IPS DF 6.9 (cell line): ENCODE measurements around the gene GRAP2.

Experiments
- DNase-seq: peaks from one replicate; pipeline ENCODE4 v3.0.0-alpha.2; 2013; ENCODE audit warnings: low read depth, low spot score
- H3K27ac ChIP-seq: one replicate; pipeline ENCODE4 v1.5.1; 2013; ENCODE audit warnings: low read length, control low read depth
- H3K27me3 ChIP-seq: 2 replicates; pipeline ENCODE4 v1.6.1; 2013; ENCODE audit warnings: mild to moderate bottlenecking, low read length; ENCODE audit not compliant: control insufficient read depth, insufficient read depth
- H3K36me3 ChIP-seq: 2 replicates; pipeline ENCODE4 v1.6.1; 2013; ENCODE audit warnings: low read length; ENCODE audit not compliant: control insufficient read depth, insufficient read depth
- H3K4me1 ChIP-seq: 2 replicates; pipeline ENCODE4 v1.6.1; 2013; ENCODE audit warnings: low read length; ENCODE audit not compliant: control insufficient read depth, insufficient read depth
- H3K4me3 ChIP-seq: 2 replicates; pipeline ENCODE4 v1.5.1; 2013; ENCODE audit warnings: mild to moderate bottlenecking, low read length
- H3K9me3 ChIP-seq: 2 replicates; pipeline ENCODE4 v1.6.1; 2013; ENCODE audit warnings: low read length, inconsistent platforms; ENCODE audit not compliant: control insufficient read depth, insufficient read depth
- WGBS: extraction: QIAGEN DNeasy Blood & Tissue Kit; methylation state at CpG from one replicate; pipeline ENCODE4 v1.1.7; 2013; ENCODE audit warnings: mixed read lengths, missing lambda C conversion rate; ENCODE audit not compliant: insufficient read length, insufficient coverage; 5-methylcytosine and 5-hydroxymethylcytosine counted together

Gene GRAP2

GRCh38 chr22:40019100-40019499 lies 118.2 kb downstream of the GRAP2 start:
- no CpG with 5 or more reads among the region's 9 CpGs for WGBS
- DNase-seq: no peak
- peaks cover 14% of the 10 kb centered on the region for H3K36me3 ChIP-seq

GRCh38 chr22:40020956-40021355 lies 120.1 kb downstream of the GRAP2 start:
- Histone ChIP-seq H3K27ac (no peak overlapping the region), H3K9me3 (no peaks in the 10 kb centered on the region), H3K36me3 (peaks cover 14% of the 10 kb centered on the region), H3K4me3 (no peak overlapping the region), H3K27me3 (no peaks in the 10 kb centered on the region), H3K4me1 (peaks cover 3% of the 10 kb centered on the region)
- WGBS: no CpG with 5 or more reads among the region's 7 CpGs
- DNase-seq: no peak

More at GRCh38 chr22:40019100-40019499, 118.2 kb downstream of the GRAP2 start:
- Histone ChIP-seq H3K27ac (no peak overlapping the region), H3K4me1 (no peaks in the 10 kb centered on the region), H3K9me3 (no peaks in the 10 kb centered on the region), H3K4me3 (no peak overlapping the region), H3K27me3 (no peaks in the 10 kb centered on the region)

DNA sequence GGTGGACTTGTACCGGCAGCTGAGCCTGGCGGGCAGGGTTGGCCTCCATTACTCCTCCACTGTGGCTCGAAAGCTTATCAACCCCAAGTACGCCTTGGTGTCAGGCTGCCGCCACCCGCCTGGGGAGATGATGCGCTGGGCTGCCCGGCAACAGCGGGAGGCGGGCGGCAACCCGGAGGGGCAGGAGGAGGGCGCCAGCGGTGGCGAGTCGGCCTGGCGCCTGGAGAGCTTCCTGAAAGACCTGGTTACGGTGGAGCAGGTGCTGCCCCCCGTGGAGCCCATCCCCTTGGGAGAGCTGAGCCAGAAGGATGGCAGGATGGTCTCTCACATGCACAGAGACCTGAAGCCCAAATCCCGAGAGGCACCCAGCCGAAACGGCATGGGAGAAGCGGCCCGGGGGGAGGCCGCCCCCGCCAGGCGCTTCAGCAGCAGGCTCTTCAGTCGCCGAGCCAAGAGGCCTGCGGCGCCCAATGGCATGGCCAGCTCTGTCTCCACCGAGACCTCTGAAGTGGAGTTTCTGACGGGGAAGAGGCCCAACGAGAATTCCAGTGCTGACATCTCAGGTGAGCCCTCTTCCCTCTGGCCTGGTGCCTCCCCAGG lies 120.6 kb downstream of the GRAP2 start:
- no CpG with 5 or more reads among the region's 34 CpGs for WGBS
- Histone ChIP-seq H3K36me3 (peaks cover 14% of the 10 kb centered on the region), H3K9me3 (no peaks in the 10 kb centered on the region), H3K27ac (no peak overlapping the region), H3K4me3 (no peak overlapping the region), H3K27me3 (no peaks in the 10 kb centered on the region), H3K4me1 (peaks cover 3% of the 10 kb centered on the region)
- no peak for DNase-seq

DNA sequence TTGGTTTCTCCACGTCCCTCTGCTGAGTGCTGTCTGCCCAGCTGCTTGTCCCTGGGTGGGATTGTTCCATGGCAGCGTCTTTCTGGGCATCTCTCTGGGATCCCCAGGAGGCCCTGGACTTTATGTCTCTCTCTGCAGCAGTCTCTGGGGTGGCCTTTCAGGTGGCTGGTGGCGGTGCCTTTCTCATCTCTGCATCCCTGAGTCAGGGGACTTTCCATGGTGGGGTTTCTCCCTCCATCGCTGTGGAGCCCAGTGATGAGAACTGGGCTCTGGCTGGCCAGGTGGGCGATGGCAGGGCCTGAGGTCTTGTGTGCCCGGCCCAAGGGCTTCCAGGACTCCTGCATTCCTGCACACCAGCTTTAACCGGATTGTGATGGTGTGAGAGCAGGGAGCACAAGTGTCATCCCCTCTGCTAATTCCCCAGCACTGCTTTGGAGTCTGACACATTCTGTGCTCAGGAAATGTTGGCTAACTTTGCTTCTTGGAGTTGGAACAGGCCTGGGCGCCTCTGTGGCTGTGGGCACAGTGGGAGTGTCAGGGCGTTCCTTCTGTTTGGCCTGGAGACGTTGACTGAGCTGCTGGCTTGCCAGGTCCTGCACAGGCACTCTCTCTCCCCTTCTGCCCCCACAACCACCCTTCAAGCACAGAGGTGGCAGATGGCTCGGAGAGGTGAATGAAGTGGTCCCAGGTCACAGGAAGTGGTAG lies 121.8 kb downstream of the GRAP2 start:
- DNase-seq: no peak
- no peaks in the 10 kb centered on the region for H3K27me3 ChIP-seq
- H3K36me3 ChIP-seq: peaks cover 14% of the 10 kb centered on the region
- no peak overlapping the region for H3K27ac ChIP-seq
- no CpG with 5 or more reads among the region's 11 CpGs for WGBS
- no peaks in the 10 kb centered on the region for H3K9me3 ChIP-seq
- no peak overlapping the region for H3K4me3 ChIP-seq
- H3K4me1 ChIP-seq: peaks cover 3% of the 10 kb centered on the region
